GM21390 (cell line): ENCODE data around the gene TNNC1.

ENCODE experiments used
- ATAC-seq: cut with Tn5 transposase; IDR thresholded peaks from one replicate; pipeline ENCODE4 v1.9.1; 2021; ENCODE audit not compliant: unreplicated experiment

Gene TNNC1

GRCh38 chr3:52484680-52485461 lies 31.0 kb upstream of the TNNC1 start:
- ATAC-seq: no peak

DNA sequence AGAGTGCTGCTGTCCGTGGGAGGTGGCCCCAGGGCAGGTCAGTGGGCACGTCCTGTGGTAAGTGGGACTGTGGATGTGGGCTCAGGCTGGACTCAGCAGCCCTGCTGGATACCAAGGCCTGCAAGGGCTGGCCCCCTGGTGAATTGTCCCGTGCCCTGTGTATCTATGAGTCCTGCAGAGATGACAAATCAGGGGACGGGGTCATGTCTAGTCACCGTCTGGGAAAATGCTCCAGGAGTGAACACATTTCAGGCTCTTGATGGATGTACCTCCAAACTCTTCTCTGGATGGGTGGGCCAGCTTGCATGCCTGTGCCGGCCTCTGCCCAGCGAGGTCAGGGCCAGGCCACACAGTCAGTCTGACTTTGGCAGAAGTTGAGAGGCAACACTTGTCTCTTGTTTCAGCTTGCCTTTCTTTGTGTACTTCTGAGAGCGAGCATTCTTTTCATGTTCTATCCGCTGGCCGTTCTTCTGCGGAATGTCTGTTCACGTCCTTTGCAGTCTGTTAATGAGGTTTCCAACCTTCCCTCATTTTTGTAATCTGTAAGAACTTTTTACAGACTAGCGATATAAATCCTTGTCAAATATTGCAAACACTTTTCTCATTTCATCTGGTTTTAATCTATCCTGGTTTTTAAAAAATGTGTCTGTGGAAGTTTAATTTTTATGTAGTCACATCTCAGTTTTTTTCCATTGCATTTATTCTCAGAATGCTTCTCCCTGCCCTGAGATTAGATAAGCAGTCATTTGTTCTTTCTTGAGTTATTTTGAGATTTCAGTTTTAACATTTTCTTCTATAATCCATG lies 29.9 kb upstream of the TNNC1 start:
- no peak for ATAC-seq

GRCh38 chr3:52483081-52483480 lies 29.2 kb upstream of the TNNC1 start:
- ATAC-seq: no peak

DNA sequence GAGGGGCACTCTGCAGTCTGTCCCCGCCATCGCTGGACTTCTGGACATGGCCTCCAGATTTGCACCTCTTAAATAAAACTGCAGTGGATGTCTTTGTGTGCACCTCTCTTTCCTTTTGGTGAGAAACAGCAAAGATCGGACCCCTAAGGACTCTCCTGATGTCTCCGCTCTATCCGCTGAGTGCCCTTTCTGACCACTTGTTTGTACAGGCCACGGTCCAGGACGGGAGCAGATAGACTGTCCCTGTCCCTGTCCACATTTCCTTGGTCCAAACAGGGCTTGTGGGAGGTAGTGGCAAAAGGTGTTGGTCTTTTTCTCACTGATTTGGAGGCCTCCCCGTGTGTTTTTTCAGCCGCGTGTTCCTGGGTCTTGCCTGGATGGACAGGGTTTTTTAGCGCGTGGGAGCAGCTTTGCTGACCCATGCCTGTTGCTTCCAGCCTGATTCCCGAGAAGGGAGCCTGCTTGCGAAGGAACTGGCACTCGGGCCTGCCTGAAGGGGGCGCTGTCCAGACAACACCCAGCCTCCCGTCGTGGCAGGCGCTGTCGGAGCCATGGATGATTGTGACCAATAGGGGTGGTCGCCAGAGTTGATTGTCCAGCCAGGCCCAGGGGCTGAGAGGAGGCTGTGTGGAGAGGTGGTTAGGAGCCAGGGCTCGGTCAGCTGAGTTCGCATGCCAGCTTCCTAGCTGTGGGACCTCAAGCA lies 28.1 kb upstream of the TNNC1 start:
- ATAC-seq: no peak

GRCh38 chr3:52480768-52481715 lies 27.2 kb upstream of the TNNC1 start:
- no peak for ATAC-seq

GRCh38 chr3:52479877-52480575 lies 26.2 kb upstream of the TNNC1 start:
- no peak for ATAC-seq

GRCh38 chr3:52479037-52479876 lies 25.4 kb upstream of the TNNC1 start:
- ATAC-seq: no peak

- no peak for ATAC-seq
These were observed 23.9 kb upstream of the TNNC1 start for GRCh38 chr3:52477796-52478095.

GRCh38 chr3:52477076-52477795 lies 23.4 kb upstream of the TNNC1 start:
- no peak for ATAC-seq

GRCh38 chr3:52473026-52473425 lies 19.2 kb upstream of the TNNC1 start:
- no peak for ATAC-seq

- ATAC-seq: no peak
These were observed 18.6 kb upstream of the TNNC1 start for GRCh38 chr3:52472239-52473000.

DNA sequence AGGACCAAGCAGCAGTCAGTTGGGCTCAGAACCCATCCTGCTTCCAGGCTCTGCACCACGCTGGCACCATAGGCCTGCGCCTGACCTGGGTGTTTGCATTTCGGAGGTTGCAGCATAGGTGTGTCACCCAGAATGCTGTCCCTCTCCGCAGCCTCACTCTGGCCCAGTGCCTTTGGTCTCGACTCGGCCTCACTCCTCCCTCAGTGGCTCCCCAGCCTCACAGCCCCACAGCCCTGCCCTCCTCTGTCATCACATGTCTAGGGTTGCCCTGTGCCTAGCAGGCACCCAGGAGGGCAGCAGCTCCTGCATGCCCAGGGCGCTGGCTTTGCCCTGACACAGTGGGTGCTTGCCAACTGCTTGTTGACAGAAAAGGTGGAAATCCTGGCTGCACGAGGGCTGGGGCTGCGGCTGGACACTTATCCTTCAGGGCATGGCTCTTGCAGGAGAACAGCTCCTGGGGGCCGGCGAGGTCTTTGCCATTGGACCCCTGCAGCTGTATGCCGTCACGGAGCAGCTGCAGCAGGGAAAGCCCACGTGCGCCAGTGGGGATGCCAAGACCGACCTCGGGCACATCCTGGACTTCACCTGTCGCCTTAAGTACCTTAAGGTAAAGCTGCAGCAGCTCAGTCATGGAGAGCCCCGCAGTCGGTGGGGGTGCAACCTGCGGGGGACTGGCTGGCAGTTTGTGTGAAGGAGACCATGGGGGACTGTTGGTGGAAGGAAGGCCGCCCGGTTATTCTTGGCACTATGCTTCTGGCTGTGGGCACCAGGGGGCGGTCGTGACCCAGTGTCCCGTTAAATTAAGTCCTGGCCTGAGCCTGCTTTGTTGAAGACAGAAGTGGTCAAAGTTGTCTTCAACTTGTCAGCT lies 17.8 kb upstream of the TNNC1 start:
- ATAC-seq: no peak

DNA sequence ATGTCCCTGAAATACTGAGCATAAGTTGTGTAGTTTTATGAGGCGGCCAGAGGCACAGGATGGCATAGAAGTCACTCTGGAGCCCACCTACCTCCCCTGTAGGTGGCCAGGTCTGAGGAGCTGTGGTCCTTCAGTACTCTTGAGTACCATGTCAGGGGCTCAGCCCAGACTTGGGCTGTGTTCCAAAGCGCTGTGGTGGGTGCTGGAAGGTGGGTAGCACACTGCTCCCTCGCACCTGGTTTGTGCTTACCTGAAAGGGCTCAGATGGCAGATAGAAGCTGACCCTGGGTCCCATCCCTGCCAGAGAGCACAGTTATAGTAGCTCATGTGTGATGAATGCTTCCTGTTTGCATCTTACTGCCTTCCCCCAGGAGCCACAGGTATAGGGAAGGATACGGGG lies 17.1 kb upstream of the TNNC1 start:
- no peak for ATAC-seq

DNA sequence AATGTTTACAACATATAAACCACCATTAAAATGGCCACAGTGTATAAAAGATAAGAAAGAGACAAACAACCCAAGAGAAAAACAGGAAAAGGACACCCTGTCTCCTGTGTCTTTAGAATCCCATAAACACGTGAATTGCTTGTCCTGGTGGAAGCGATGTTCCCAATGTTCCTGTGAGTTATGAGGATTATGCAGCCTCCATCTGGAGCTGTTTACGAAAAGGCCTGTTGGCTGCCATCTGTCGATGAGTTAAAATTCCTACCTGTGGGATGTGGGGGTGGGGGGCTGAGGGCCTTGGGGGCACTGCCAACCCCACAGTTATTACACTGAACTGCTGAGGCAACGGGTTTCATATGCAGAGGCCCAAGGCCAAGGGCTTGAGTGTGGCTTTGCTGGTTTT lies 15.2 kb upstream of the TNNC1 start:
- no peak for ATAC-seq

- no peak for ATAC-seq
These were observed 14.5 kb upstream of the TNNC1 start for GRCh38 chr3:52468336-52468735.

DNA sequence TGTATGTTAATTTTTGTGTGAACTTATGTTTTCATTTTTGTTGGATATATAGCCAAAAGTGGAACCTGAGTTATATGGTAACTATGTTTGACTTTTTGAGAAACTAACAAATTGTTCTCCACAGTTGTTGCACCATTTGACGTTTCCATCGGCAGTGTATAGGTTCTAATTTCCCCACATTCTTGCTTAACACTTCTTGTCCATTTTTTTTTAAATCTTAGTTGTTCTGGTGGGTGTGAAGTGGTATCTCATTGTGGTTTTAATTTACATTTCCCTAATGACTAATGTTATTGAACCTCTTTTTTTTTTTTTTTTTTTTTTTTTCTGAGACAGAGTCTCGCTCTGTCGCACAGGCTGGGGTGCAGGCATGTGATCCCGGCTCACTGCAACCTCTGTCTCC lies 9.6 kb upstream of the TNNC1 start:
- ATAC-seq: no peak

DNA sequence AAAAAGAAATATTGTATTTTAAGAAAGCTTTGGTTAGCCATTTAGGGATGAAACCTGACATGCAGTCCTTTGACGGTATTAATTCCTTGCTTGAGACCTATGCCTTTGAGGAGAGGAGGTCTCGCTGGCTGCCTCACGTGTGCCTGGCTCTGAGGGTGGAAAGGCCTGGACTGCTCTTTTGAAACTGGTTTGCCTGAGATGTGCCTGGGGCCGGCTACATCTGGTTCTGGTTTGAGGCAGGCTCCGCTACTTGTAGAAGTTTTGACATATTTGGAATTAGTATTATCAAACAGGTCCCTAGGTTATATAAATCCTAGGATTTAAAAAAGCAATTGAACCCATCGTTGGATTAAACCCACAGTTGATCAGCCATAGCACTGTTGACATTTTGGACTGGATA lies 8.0 kb upstream of the TNNC1 start:
- no peak for ATAC-seq
